GM19455 (cell line): Measurements from ENCODE around the gene GABRG3.

Experiments
- ATAC-seq: cut with Tn5 transposase; IDR thresholded peaks from one replicate; pipeline ENCODE4 v1.9.1; 2021; ENCODE audit not compliant: unreplicated experiment

The GABRG3 gene

DNA sequence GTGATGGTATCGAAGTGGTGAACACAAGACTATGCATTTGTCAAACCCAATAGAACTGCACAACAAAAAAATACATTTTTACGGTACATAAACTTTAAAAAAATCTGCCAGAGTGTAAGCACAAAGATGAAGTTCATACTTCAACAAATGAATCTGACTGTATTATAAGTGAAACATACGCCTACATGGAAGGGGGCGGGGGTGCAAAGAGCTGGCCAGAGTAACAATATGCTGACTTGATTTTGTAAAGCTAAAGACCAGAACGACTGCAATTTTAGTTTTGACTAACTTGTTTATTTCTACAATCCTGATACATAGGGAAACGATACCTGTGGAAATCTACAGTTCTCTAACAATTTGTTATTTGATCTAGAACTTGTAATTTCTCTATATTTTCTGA, 426.0 kb downstream of the GABRG3 start:
- no peak for ATAC-seq

DNA sequence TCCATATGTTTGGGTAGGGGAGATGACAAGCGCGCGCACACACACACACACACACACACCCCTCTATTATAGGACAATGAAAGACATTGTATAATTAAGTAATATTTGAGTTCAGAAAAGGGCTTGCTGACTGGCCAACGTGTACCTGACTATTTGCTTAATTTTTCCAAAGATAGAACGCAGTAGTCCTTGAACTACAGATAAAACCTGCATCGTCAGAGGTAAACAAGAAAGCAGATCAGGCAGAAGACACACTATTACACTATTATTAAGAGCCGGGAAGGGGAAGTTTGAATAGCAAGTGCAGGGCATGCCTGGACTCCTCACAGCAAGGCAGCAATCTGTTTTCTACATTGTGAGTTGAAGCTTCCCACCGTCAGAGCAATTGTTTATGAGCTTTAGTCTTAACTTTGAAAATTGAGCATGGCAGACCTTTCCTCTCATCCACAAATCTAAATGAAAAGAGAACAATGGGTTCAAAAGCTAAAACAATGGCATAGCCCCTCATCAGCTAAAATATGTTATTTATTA, 427.7 kb downstream of the GABRG3 start:
- no peak for ATAC-seq

- ATAC-seq, result no peak
These were observed 428.3 kb downstream of the GABRG3 start for GRCh38 chr15:27399241-27399640.

- ATAC-seq, result no peak
These were observed 430.5 kb downstream of the GABRG3 start for GRCh38 chr15:27401471-27401870.

DNA sequence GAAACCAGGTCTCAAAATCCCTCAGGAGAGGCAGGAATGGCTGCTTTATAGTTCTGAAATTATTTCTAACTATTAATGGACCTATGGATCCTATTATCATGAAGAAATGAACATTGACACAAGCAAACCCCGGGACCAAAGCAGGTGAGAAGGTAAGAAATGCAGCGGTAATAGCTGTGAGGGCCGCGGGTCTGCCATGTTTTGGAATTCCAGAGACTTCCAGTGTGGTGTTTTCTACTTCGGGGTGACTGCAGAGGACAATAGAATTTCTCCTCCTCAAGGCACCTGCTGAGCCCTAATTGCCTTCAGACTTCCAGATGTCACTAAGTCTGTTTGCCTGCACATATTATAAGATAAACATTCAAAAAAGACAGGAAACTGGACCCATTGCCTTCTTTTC, 437.4 kb downstream of the GABRG3 start:
- ATAC-seq, result no peak

- no peak for ATAC-seq
These were observed 440.1 kb downstream of the GABRG3 start for GRCh38 chr15:27410996-27411605.

- ATAC-seq, result no peak
These were observed 441.4 kb downstream of the GABRG3 start for GRCh38 chr15:27412415-27412814.

- no peak for ATAC-seq
These were observed 443.3 kb downstream of the GABRG3 start for GRCh38 chr15:27414168-27414870.

DNA sequence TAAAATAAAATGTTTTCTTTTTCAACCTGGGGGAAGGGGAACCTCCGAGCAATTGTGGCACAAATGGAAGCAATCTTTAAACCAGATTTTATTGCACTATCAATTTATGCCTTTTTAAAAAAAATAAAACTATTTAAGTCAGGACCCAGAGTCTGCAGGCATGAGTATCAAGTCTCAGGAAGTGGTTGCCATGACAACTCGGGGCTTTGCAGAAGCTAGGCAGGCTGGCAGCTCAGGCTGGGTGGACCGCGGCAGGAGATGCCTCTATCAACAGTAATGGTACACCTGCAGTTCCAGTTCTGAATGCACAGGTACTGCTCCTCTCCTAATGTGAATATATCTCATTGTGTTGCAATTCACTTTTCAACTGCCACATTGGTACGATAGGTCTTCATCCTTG, 447.7 kb downstream of the GABRG3 start:
- ATAC-seq, result no peak

- ATAC-seq, result no peak
These were observed 452.0 kb downstream of the GABRG3 start for GRCh38 chr15:27422997-27423396.

DNA sequence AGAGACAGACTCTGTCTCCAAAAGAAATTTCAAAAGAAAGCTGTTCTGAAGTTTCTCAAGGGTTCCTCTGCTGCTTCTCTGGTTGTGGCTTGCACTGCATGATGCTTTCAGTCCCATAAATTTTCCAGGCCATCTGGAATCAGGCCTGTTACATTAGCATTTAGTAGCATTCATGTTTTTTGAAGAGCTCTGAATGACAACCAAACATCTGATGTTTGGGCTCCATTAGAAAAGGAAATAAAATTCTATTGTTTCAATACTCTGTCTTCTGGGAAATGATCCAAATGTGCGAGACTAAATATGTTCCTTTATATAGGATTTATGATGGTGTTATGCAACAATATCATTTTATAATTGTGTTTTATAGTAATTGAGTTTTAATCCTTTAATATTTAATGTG, 455.8 kb downstream of the GABRG3 start:
- no peak for ATAC-seq

DNA sequence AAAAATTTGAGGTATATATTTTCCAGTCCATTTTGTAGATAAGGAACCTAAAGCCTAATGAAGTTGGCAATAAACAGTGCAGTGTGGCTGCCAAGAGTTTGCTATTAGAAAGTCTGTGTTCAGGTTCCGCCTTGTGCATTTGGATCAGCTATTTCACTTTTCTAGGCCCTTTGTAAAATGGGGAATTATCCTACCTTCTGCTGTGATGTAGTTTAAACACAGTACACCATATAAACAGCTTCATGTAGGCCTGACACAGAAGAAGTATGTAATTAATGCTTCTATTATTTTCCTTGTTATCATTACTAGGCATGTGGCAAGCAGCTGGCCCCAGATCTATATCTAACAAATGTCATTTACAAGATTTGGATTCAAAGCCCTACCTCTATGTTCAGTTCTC, 456.3 kb downstream of the GABRG3 start:
- ATAC-seq, result no peak

DNA sequence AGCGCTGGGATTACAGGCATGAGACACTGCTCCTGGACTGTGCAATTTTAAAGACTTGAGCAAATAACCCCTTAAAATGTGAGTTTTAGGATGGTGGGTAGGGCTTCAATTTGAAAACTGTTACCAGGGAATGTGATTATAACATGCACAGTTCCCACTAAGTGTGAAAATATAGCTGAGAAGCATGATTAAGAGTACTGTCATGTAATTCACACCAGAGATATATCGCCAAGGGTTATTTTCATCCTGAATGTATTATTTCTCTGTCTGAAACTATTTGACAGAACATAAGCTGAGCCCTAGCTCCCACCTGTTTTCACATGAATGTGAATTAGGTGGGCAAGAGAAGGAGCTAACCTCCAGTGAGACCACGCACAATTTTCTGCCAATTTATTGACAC, 457.2 kb downstream of the GABRG3 start:
- no peak for ATAC-seq

DNA sequence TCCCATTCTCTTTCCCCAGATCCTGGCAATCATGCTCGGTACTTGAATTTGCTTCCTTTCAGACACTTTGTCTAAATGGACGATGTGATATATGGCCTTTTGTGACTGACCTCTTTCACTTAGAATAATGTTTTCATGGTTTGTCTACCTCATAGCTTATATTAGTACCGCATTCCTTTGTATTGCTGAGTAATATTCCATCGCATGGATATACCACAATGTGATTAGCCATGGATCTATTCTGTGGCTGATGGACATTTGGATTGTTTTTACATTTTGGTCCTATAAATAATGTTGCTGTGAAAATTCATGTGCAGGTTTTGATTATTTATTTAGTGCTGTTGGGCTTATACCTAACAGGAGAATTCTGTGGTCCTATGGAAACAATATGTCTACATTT, 458.6 kb downstream of the GABRG3 start:
- ATAC-seq, result no peak

- no peak for ATAC-seq
These were observed 462.6 kb downstream of the GABRG3 start for GRCh38 chr15:27433604-27434003.

- ATAC-seq, result no peak
These were observed 467.7 kb downstream of the GABRG3 start for GRCh38 chr15:27438403-27439375.

DNA sequence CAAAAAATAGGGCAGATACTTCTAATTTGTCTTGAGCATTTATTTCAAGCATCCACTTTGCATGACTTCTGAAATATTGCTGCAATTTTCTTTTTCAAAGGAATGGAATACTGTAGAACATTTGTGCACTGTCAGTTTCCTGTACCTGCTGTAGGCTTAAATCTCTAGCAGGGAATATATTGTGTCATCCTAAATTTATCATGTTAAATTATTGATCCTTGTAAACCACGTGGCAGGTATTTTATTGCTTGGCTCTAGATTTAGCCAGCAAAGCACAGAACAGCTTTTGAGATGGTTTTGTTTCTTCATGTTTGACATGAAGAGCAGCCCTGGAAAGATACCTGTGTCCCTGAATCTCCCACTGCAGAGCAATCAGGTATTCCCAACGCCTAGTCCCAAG, 470.1 kb downstream of the GABRG3 start:
- no peak for ATAC-seq

- no peak for ATAC-seq
These were observed 477.3 kb downstream of the GABRG3 start for GRCh38 chr15:27448234-27448633.

- ATAC-seq, result no peak
These were observed 478.0 kb downstream of the GABRG3 start for GRCh38 chr15:27448986-27449385.

- ATAC-seq, result no peak
These were observed 479.0 kb downstream of the GABRG3 start for GRCh38 chr15:27449941-27450340.

DNA sequence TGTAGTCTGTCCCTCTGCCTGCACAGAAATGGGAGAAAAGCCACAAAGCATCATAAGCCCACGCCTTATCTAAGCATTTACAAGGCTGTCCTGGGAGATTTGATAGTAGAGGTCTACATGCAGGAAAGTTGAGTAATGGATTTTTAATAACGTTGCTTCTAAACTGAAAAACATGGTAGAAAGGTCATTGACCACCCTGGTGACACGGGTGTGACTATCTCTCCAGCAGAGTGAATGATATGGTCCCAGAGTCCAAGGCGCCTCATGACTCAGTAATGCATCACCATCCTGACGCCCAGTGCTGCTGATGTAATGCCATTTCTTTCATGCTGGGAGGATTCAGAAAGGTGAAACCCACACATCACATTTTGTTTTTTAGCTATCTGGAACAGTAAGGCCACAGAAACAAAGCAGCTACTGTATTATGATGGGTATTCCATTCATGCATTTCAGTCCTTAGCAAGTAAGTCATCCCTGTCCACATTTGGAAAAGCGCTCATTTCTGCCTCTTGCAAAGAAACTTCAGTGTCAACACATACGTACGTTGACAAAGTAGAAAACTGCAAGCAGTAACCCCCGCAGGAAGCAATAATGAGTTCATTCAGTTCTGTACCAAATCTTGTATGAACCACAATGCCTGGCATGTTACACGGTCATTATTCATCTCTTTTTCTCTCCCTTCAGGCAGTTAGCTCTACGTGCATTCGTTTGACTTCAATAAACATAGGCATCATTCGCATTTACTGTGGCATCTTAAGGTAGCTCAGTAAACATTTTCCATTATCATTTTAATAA, 483.5 kb downstream of the GABRG3 start:
- no peak for ATAC-seq
